Astrocyte (in vitro differentiated cells and primary cell): ENCODE data around the gene FAT3.

ENCODE experiments used
- EZH2 ChIP-seq: IDR thresholded peaks from 2 replicates; pipeline ENCODE4 v1.6.1; 2012; ENCODE audit warnings: mild to moderate bottlenecking, low read length, inconsistent platforms; ENCODE audit not compliant: insufficient read depth
- TF ChIP-seq, protein P1 (sequence below): IDR thresholded peaks from 2 replicates; pipeline ENCODE4 v1.5.1; 2011; ENCODE audit warnings: low read depth, mild to moderate bottlenecking, inconsistent platforms, low read length, moderate library complexity; ENCODE audit not compliant: insufficient read depth

DNA sequence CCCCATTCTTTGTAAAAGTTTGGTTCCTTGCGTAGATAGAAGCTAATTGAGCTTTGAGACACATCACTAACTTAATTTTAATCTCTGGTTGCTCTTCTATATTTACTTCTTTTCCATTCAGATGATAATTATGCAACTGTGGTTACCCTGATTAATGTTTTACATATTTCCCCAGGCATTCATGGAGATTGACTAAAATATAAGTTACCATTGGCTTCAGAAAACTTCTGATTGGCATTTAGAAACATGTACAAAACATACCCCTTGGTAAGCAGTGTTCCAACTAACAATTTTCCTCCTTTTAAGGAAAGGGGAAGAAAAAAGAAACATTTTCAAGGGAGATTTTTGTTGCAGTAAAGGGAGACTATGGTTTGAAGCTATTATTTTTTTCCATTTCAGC, 43.9 kb downstream of the FAT3 start:
- TF ChIP-seq, protein P1, sequence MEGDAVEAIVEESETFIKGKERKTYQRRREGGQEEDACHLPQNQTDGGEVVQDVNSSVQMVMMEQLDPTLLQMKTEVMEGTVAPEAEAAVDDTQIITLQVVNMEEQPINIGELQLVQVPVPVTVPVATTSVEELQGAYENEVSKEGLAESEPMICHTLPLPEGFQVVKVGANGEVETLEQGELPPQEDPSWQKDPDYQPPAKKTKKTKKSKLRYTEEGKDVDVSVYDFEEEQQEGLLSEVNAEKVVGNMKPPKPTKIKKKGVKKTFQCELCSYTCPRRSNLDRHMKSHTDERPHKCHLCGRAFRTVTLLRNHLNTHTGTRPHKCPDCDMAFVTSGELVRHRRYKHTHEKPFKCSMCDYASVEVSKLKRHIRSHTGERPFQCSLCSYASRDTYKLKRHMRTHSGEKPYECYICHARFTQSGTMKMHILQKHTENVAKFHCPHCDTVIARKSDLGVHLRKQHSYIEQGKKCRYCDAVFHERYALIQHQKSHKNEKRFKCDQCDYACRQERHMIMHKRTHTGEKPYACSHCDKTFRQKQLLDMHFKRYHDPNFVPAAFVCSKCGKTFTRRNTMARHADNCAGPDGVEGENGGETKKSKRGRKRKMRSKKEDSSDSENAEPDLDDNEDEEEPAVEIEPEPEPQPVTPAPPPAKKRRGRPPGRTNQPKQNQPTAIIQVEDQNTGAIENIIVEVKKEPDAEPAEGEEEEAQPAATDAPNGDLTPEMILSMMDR: no peak
- TF ChIP-seq EZH2: no peak
